ENCODE data around the gene TREML4.

The TREML4 gene

GRCh38 chr6:41228096-41228495 lies at the start of gene TREML4:
Gene TREML4 (plus strand): TSS chr6:41228349. CDS start chr6:41228428, 79 bp downstream.
- no peak within 1 kb of the TSS for H3K4me3 ChIP-seq (ENCODE audit: low read depth in 1 of 2, low read length in 2 of 2)
- DNase-seq (no peak), ATAC-seq (ENCODE audit: insufficient read depth, low read depth) (no peak)
- no peaks in the 10 kb centered on the region for H4K20me1 ChIP-seq (ENCODE audit: insufficient read depth, low read length)
- H3K27me3 ChIP-seq (ENCODE audit: insufficient read depth, low read length, poor library complexity) = no peaks in the 10 kb centered on the region
- TF ChIP-seq CTCF (IDR thresholded peaks at IDR 0.05; ENCODE audit: borderline replicate concordance, extremely low read depth, low read length, poor library complexity, severe bottlenecking) (no peak), EZH2 (IDR thresholded peaks at IDR 0.05; ENCODE audit: borderline replicate concordance, low read depth, low read length, severe bottlenecking) (no peak)
- no peak within 1 kb of the TSS for H3K4me2 ChIP-seq (ENCODE audit: insufficient read depth, low read length)
- H3K79me2 ChIP-seq (ENCODE audit: insufficient read depth, low read length) = no peaks in the 10 kb centered on the region
- no peak within 1 kb of the TSS for H3K9ac ChIP-seq (ENCODE audit: low read depth, low read length)
- H3K9me3 ChIP-seq (ENCODE audit: insufficient read depth, low read length, severe bottlenecking) = no peaks in the 10 kb centered on the region
- H3K27ac ChIP-seq (ENCODE audit: low read length) = no peak within 1 kb of the TSS
- H2AFZ ChIP-seq (ENCODE audit: low read depth, low read length) = no peak within 1 kb of the TSS
- H3K36me3 ChIP-seq (ENCODE audit: insufficient read depth, low read length) = no peaks in the 10 kb centered on the region
- H3K4me1 ChIP-seq (ENCODE audit: insufficient read depth, low read length) = peaks cover 2% of the 10 kb centered on the region; the same call in 1 of the 2 replicates

GRCh38 chr6:41179163-41179562 lies 49.0 kb upstream of the TREML4 start:
- H3K4me2 ChIP-seq (ENCODE audit: insufficient read depth, low read length) = no peak overlapping the region
- H3K4me3 ChIP-seq (ENCODE audit: low read depth in 1 of 2, low read length in 2 of 2) = no peak overlapping the region
- no peaks in the 10 kb centered on the region for H3K27me3 ChIP-seq (ENCODE audit: insufficient read depth, low read length, poor library complexity)
- 0 out of 2 replicates have a peak, but pooled peaks cover 12% of the 10 kb centered on the region for H3K4me1 ChIP-seq (ENCODE audit: insufficient read depth, low read length)
- ATAC-seq (ENCODE audit: insufficient read depth, low read depth) = no peak
- H3K27ac ChIP-seq (ENCODE audit: low read length) = no peak overlapping the region
- no peaks in the 10 kb centered on the region for H3K36me3 ChIP-seq (ENCODE audit: insufficient read depth, low read length)
- H3K9ac ChIP-seq (ENCODE audit: low read depth, low read length) = no peak overlapping the region
- H3K9me3 ChIP-seq (ENCODE audit: insufficient read depth, low read length, severe bottlenecking) = no peaks in the 10 kb centered on the region
- no peak overlapping the region for H2AFZ ChIP-seq (ENCODE audit: low read depth, low read length)
- DNase-seq = no peak
- no peaks in the 10 kb centered on the region for H3K79me2 ChIP-seq (ENCODE audit: insufficient read depth, low read length)
- H4K20me1 ChIP-seq (ENCODE audit: insufficient read depth, low read length) = no peaks in the 10 kb centered on the region
- TF ChIP-seq CTCF (IDR thresholded peaks at IDR 0.05; ENCODE audit: borderline replicate concordance, extremely low read depth, low read length, poor library complexity, severe bottlenecking) (no peak), EZH2 (IDR thresholded peaks at IDR 0.05; ENCODE audit: borderline replicate concordance, low read depth, low read length, severe bottlenecking) (no peak)

GRCh38 chr6:41181566-41181965 lies 46.6 kb upstream of the TREML4 start:
- Histone ChIP-seq H2AFZ (ENCODE audit: low read depth, low read length) (peak overlapping the region; percentile 9; the same call in 1 of the 2 replicates), H4K20me1 (ENCODE audit: insufficient read depth, low read length) (no peaks in the 10 kb centered on the region), H3K27ac (ENCODE audit: low read length) (no peak overlapping the region), H3K9ac (ENCODE audit: low read depth, low read length) (no peak overlapping the region), H3K4me1 (ENCODE audit: insufficient read depth, low read length) (peaks cover 12% of the 10 kb centered on the region; the same call in 1 of the 2 replicates), H3K4me3 (ENCODE audit: low read depth in 1 of 2, low read length in 2 of 2) (no peak overlapping the region), H3K79me2 (ENCODE audit: insufficient read depth, low read length) (no peaks in the 10 kb centered on the region), H3K4me2 (ENCODE audit: insufficient read depth, low read length) (no peak overlapping the region), H3K27me3 (ENCODE audit: insufficient read depth, low read length, poor library complexity) (no peaks in the 10 kb centered on the region), H3K36me3 (ENCODE audit: insufficient read depth, low read length) (no peaks in the 10 kb centered on the region), H3K9me3 (ENCODE audit: insufficient read depth, low read length, severe bottlenecking) (no peaks in the 10 kb centered on the region)
- DNase-seq (no peak), ATAC-seq (ENCODE audit: insufficient read depth, low read depth) (no peak)
- TF ChIP-seq EZH2 (IDR thresholded peaks at IDR 0.05; ENCODE audit: borderline replicate concordance, low read depth, low read length, severe bottlenecking) (no peak), CTCF (IDR thresholded peaks at IDR 0.05; ENCODE audit: borderline replicate concordance, extremely low read depth, low read length, poor library complexity, severe bottlenecking) (no peak)
